Right lobe of liver (tissue), 6 donors: ENCODE data around the gene CRTAC1. TPM values are rescaled to one million over a fixed set of nuclear protein-coding genes. Genes with fewer than 3 reads are reported as not detected.

ENCODE experiments used
- ATAC-seq, 4 donors: fragments of 200-7000 bp; cut with Tn5 transposase; one replicate each; pipeline ENCODE4 v1.9.1; 2020; ENCODE audit warnings: mild to moderate bottlenecking in 4 of 4, moderate library complexity in 4 of 4
- DNase-seq, 3 donors: peaks; one replicate each; pipeline ENCODE4 v3.0.0-alpha.2; 2020
- H3K27ac ChIP-seq, 3 donors: fragments of 200-600 bp; one replicate each; pipeline ENCODE4 v1.8.0; 2022
- H3K27me3 ChIP-seq, 2 donors: fragments of 200-600 bp; one replicate each; pipeline ENCODE4 v1.8.0; 2022
- H3K36me3 ChIP-seq, 4 donors: fragments of 200-600 bp; sonication (generic) in 1 of 4; one replicate each; pipeline versions ENCODE4 v1.5.1 to v1.8.0; 2017 to 2022; ENCODE audit warnings: control low read depth in 1 of 4
- H3K4me1 ChIP-seq, 4 donors: fragments of 200-600 bp; sonication (generic) in 1 of 4; one replicate each; pipeline versions ENCODE4 v1.5.1 to v1.8.0; 2017 to 2022; ENCODE audit warnings: control low read depth in 1 of 4
- H3K4me3 ChIP-seq, 3 donors: fragments of 200-600 bp; one replicate each; pipeline ENCODE4 v1.8.0; 2022
- H3K9me3 ChIP-seq, 4 donors: fragments of 200-600 bp; sonication (generic) in 1 of 4; one replicate each; pipeline versions ENCODE4 v1.5.1 to v1.8.0; 2017 to 2022; ENCODE audit warnings: control low read depth in 1 of 4
- POLR2A ChIP-seq: fragments of 450-650 bp; IDR thresholded peaks from one replicate; pipeline ENCODE4 v1.6.1; 2017; ENCODE audit warnings: antibody characterized with exemption, mild to moderate bottlenecking
- WGBS: methylation state at CpG from one replicate; pipeline ENCODE4 v1.1.6; 2018; ENCODE audit warnings: low coverage, low lambda C conversion rate; ENCODE audit not compliant: insufficient coverage; ENCODE audit errors: missing lambda C conversion rate; 5-methylcytosine and 5-hydroxymethylcytosine counted together
- intact Hi-C, 2 donors: fragments of 100-400 bp; cut with DNase I; formaldehyde crosslinking; loops; one replicate each; pipeline versions ENCODE4 v1.11.2 to v1.14.1; 2022
- total RNA-seq, 6 experiments: library from RNA; depleted of rRNA in 2 of 6; stranded (reverse); fragments of >200 nt in 2 of 6; fragmentation: NEBNext Ultra II Directional in 3 of 6; extraction: Animal tissue kit (Norgen Biotek cat#: 25700) in 3 of 6; gene quantifications; one replicate each; pipeline versions ENCODE4 v1.1.0 to v1.2.4, GENCODE V29; 2016 to 2023
- TF ChIP-seq, protein P1 (sequence below), 4 donors: fragments of 200-600 bp in 3 of 4; fragments of 450-650 bp in 1 of 4; IDR thresholded peaks; one replicate each; pipeline versions ENCODE4 v1.5.1 to v1.8.0; 2016 to 2022; ENCODE audit warnings: antibody characterized with exemption in 4 of 4, mild to moderate bottlenecking in 2 of 4
- donor health status: DM: no; HTN: yes; CAD: no.
- donor health status: DM: no; HTN: no; CAD: no.
- donor health status: DM: no; HTN: no; CAD: no.
- donor health status: DM: no; HTN: yes; CAD: no.
- donor health status: DM: no; HTN: yes; CAD: no.

CRTAC1 gene
- total RNA-seq, 6 experiments from 2014 or later = 0.20 TPM; not detected in 5

- Histone ChIP-seq H3K27me3 (no peaks in the 10 kb centered on the region), H3K9me3 (no peaks in the 10 kb centered on the region), H3K27ac (no peak overlapping the region), H3K4me1 (no peaks in the 10 kb centered on the region), H3K36me3 (no peaks in the 10 kb centered on the region), H3K4me3 (no peak overlapping the region)
- peak; percentile 47 to 61 (median 59) for DNase-seq
- ATAC-seq = peak; percentile 80 to 86 (median 86)
- intact Hi-C loops = no loop called here
- 15% methylated on average over 6 of the region's 6 CpGs for WGBS
- TF ChIP-seq POLR2A = no peak
- TF ChIP-seq, protein P1, sequence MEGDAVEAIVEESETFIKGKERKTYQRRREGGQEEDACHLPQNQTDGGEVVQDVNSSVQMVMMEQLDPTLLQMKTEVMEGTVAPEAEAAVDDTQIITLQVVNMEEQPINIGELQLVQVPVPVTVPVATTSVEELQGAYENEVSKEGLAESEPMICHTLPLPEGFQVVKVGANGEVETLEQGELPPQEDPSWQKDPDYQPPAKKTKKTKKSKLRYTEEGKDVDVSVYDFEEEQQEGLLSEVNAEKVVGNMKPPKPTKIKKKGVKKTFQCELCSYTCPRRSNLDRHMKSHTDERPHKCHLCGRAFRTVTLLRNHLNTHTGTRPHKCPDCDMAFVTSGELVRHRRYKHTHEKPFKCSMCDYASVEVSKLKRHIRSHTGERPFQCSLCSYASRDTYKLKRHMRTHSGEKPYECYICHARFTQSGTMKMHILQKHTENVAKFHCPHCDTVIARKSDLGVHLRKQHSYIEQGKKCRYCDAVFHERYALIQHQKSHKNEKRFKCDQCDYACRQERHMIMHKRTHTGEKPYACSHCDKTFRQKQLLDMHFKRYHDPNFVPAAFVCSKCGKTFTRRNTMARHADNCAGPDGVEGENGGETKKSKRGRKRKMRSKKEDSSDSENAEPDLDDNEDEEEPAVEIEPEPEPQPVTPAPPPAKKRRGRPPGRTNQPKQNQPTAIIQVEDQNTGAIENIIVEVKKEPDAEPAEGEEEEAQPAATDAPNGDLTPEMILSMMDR (IDR thresholded peaks at IDR 0.05) = peak; percentile 63 to 89 (median 86)
Observed at GRCh38 chr10:98045785-98046389, 15.5 kb upstream of the CRTAC1 start.

- no peak overlapping the region for H3K4me3 ChIP-seq
- H3K4me1 ChIP-seq = no peaks in the 10 kb centered on the region
Observed at GRCh38 chr10:98041352-98042043, 11.1 kb upstream of the CRTAC1 start.

GRCh38 chr10:98039690-98040381, 9.4 kb upstream of the CRTAC1 start:
- DNase-seq (no peak), ATAC-seq (no peak)
- intact Hi-C loops = loop anchor here (5.0 kb wide), 2 partner anchors 113 to 128 kb away; no protein-coding TSS in a partner anchor
- Histone ChIP-seq H3K4me1 (no peaks in the 10 kb centered on the region), H3K4me3 (no peak overlapping the region), H3K36me3 (no peaks in the 10 kb centered on the region), H3K27me3 (no peaks in the 10 kb centered on the region), H3K9me3 (no peaks in the 10 kb centered on the region), H3K27ac (no peak overlapping the region)
- WGBS = 53% methylated on average over 9 of the region's 10 CpGs
- no peak for TF ChIP-seq POLR2A
- TF ChIP-seq, protein P1 (IDR thresholded peaks at IDR 0.05) = no peak

More at GRCh38 chr10:98041352-98042043, 11.1 kb upstream of the CRTAC1 start:
- TF ChIP-seq POLR2A = no peak
- TF ChIP-seq, protein P1 (IDR thresholded peaks at IDR 0.05) = peak; percentile 69 to 85 (median 72)
- H3K27ac ChIP-seq = no peak overlapping the region
- H3K27me3 ChIP-seq = no peaks in the 10 kb centered on the region
- DNase-seq = peak; percentile 65 to 70 (median 69)
- H3K36me3 ChIP-seq = no peaks in the 10 kb centered on the region
- 15% methylated on average over 7 of the region's 7 CpGs for WGBS
- intact Hi-C loops = loop anchor here (5.0 kb wide), 1 partner anchor 129 kb away; no protein-coding TSS in a partner anchor
- ATAC-seq = peak; percentile 79 to 92 (median 82)
- H3K9me3 ChIP-seq = no peaks in the 10 kb centered on the region

DNA sequence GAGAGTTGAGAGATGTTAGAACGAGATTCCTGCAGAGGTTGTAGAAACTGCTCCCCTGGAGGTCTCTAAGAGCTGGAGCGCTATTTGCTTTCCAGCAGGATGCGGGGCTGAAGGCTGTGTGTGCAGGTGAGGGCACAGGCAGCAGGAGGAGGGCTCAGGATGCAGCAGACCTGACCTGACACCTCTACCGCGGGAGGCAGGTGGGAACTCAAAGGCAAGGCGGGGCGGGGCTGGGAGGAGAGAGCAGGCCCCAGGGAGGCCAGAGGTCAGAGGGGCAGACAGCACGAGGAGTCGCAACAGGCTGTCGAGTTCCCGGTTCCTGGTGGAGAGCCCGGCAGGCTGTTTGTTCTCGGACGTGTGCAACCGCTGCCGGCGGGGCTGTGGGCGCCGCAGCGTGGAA, 7.9 kb upstream of the CRTAC1 start:
- no peaks in the 10 kb centered on the region for H3K9me3 ChIP-seq
- TF ChIP-seq, protein P1 (IDR thresholded peaks at IDR 0.05) = no peak
- no peak for TF ChIP-seq POLR2A
- no peaks in the 10 kb centered on the region for H3K36me3 ChIP-seq
- no peaks in the 10 kb centered on the region for H3K27me3 ChIP-seq
- DNase-seq = no peak
- WGBS = 8% methylated on average over 15 of the region's 20 CpGs
- intact Hi-C loops = loop anchor here in 1 of 2 donors (5.0 kb wide), 1 partner anchor 111 kb away; no protein-coding TSS in a partner anchor
- no peak overlapping the region for H3K27ac ChIP-seq
- peak in 1 of 4 donors; percentile 28 for ATAC-seq
- no peaks in the 10 kb centered on the region for H3K4me1 ChIP-seq
- H3K4me3 ChIP-seq = no peak overlapping the region
